Esophagus muscularis mucosa (tissue), 4 donors: ENCODE results near the gene SNX1. TPM values are rescaled to one million over a fixed set of nuclear protein-coding genes. Genes with fewer than 3 reads are reported as not detected.
A peak's percentile ranks its signal among the peaks of the same experiment; 100 is the strongest.

Source experiments
- DNase-seq: peaks from one replicate; pipeline ENCODE4 v3.0.0-alpha.2; 2017; ENCODE audit errors: extremely low spot score
- H3K27ac ChIP-seq, 4 donors: fragments of 200-600 bp; sonication (generic); replicated peaks in 1 of 4; 1 replicate in 3 of 4; 2 replicates in 1 of 4; pipeline ENCODE4 v1.5.1; 2016 to 2019; ENCODE audit warnings: mild to moderate bottlenecking in 1 of 4
- H3K27me3 ChIP-seq, 4 donors: fragments of 200-600 bp; sonication (generic); one replicate each; pipeline versions ENCODE4 v1.5.1 to v1.6.0; 2016 to 2019
- H3K36me3 ChIP-seq, 4 donors: fragments of 200-600 bp; sonication (generic); one replicate each; pipeline ENCODE4 v1.5.1; 2016 to 2019
- H3K4me1 ChIP-seq, 4 donors: fragments of 200-600 bp; sonication (generic); one replicate each; pipeline ENCODE4 v1.5.1; 2016 to 2019
- H3K4me3 ChIP-seq, 4 donors: fragments of 200-600 bp; sonication (generic); 1 replicate in 2 of 4; 2 replicates in 2 of 4; pipeline ENCODE4 v1.5.1; 2016 to 2019; ENCODE audit warnings: mild to moderate bottlenecking in 4 of 4, moderate library complexity in 1 of 4
- H3K9me3 ChIP-seq, 4 donors: fragments of 200-600 bp; sonication (generic); 1 replicate in 3 of 4; 2 replicates in 1 of 4; pipeline ENCODE4 v1.5.1; 2016 to 2019
- CTCF ChIP-seq, 3 experiments: fragments of 200-600 bp in 2 of 3; fragments of 450-650 bp in 1 of 3; sonication (generic) in 2 of 3; IDR thresholded peaks; one replicate each; pipeline ENCODE4 v1.5.1; 2017 to 2019; ENCODE audit warnings: antibody characterized with exemption in 3 of 3, mild to moderate bottlenecking in 2 of 3, moderate library complexity in 1 of 3
- EP300 ChIP-seq: sonication (generic); formaldehyde crosslinking; IDR thresholded peaks from one replicate; pipeline ENCODE4 v1.6.1; 2017; ENCODE audit warnings: antibody characterized with exemption
- POLR2A ChIP-seq: fragments of 450-650 bp; IDR thresholded peaks from one replicate; pipeline ENCODE4 v1.6.1; 2017; ENCODE audit warnings: antibody characterized with exemption, moderate library complexity, mild to moderate bottlenecking, low read depth
- POLR2AphosphoS5 ChIP-seq, 2 donors: sonication (generic); formaldehyde crosslinking; IDR thresholded peaks; one replicate each; pipeline ENCODE4 v1.6.1; 2017; ENCODE audit warnings: antibody characterized with exemption in 2 of 2
- WGBS: methylation state at CpG from one replicate; pipeline ENCODE4 v1.1.5; 2018; 5-methylcytosine and 5-hydroxymethylcytosine counted together
- intact Hi-C: fragments of 100-400 bp; cut with DNase I; formaldehyde crosslinking; loops from one replicate; pipeline ENCODE4 v1.15.1; 2023
- total RNA-seq, 4 donors: library from RNA; depleted of rRNA; stranded (reverse); fragments of >200 nt; gene quantifications; one replicate each; pipeline versions ENCODE4 v1.1.0 to v1.2.1, GENCODE V29; 2016

SNX1 gene
- total RNA-seq, 4 donors from 2014 or later: 79.4 to 93.0 (median 87.5) TPM

GRCh38 chr15:64092864-64093626, 2.7 kb upstream of the SNX1 start:
- H3K27ac ChIP-seq: peak overlapping the region; percentile 86 to 94 (median 90)
- TF ChIP-seq POLR2AphosphoS5 (IDR thresholded peaks at IDR 0.05) (no peak), POLR2A (no peak), EP300 (no peak), CTCF (IDR thresholded peaks at IDR 0.05) (no peak)
- H3K27me3 ChIP-seq: no peaks in the 10 kb centered on the region
- intact Hi-C loops: no loop called here
- H3K4me1 ChIP-seq: peaks cover 54 to 60% (median 57%) of the 10 kb centered on the region in 4 donors
- no peaks in the 10 kb centered on the region for H3K9me3 ChIP-seq
- 9% methylated on average over 17 of the region's 22 CpGs for WGBS
- peak overlapping the region; percentile 70 to 79 (median 74) for H3K4me3 ChIP-seq
- peaks cover 0 to 6% (median 6%) of the 10 kb centered on the region in 4 donors for H3K36me3 ChIP-seq
- DNase-seq: no peak

- intact Hi-C loops: no loop called here
- peak; percentile 55 for TF ChIP-seq POLR2A
- no peak for TF ChIP-seq CTCF (IDR thresholded peaks at IDR 0.05)
- peak; percentile 84 to 94 for TF ChIP-seq POLR2AphosphoS5 (IDR thresholded peaks at IDR 0.05)
Observed at GRCh38 chr15:64093627-64094417, 2.0 kb upstream of the SNX1 start, which contains the start of gene CIAO2A. CIAO2A (minus strand) TSS chr15:64093838; CDS start chr15:64093768, 70 bp downstream.

GRCh38 chr15:64095431-64095794, 369 bp upstream of the SNX1 start:
- 42% methylated on average over 4 of the region's 4 CpGs for WGBS
- H3K27ac ChIP-seq: peak overlapping the region; percentile 86 to 94 (median 90)
- peak overlapping the region; percentile 73 to 99 (median 87) for H3K4me3 ChIP-seq
- no peak for DNase-seq
- H3K4me1 ChIP-seq: peaks cover 68 to 82% (median 78%) of the 10 kb centered on the region in 4 donors
- no peaks in the 10 kb centered on the region for H3K9me3 ChIP-seq
- H3K36me3 ChIP-seq: no peaks in the 10 kb centered on the region
- intact Hi-C loops: no loop called here
- no peaks in the 10 kb centered on the region for H3K27me3 ChIP-seq
- TF ChIP-seq POLR2AphosphoS5 (IDR thresholded peaks at IDR 0.05) (no peak), POLR2A (no peak), CTCF (IDR thresholded peaks at IDR 0.05) (no peak), EP300 (no peak)

More at GRCh38 chr15:64093627-64094417, 2.0 kb upstream of the SNX1 start, which contains the start of gene CIAO2A:
- Histone ChIP-seq H3K4me3 (peak within 1 kb of the TSS; percentile 70 to 79 (median 74)), H3K27me3 (no peaks in the 10 kb centered on the region), H3K36me3 (peaks cover 0 to under 1% (median 0%) of the 10 kb centered on the region in 4 donors), H3K9me3 (no peaks in the 10 kb centered on the region), H3K27ac (peak within 1 kb of the TSS; percentile 86 to 94 (median 90)), H3K4me1 (peaks cover 62 to 68% (median 65%) of the 10 kb centered on the region in 4 donors)
- peak; percentile 98 for DNase-seq
- WGBS: under 1% methylated on average over 38 of the region's 41 CpGs

GRCh38 chr15:64096668-64097384, 1.0 kb downstream of the SNX1 start:
- Histone ChIP-seq H3K36me3 (no peaks in the 10 kb centered on the region), H3K4me1 (peaks cover 56 to 81% (median 77%) of the 10 kb centered on the region in 4 donors), H3K27ac (peak overlapping the region; percentile 86 to 94 (median 90)), H3K4me3 (peak overlapping the region; percentile 73 to 99 (median 87)), H3K27me3 (no peaks in the 10 kb centered on the region), H3K9me3 (no peaks in the 10 kb centered on the region)
- 3% methylated on average over 16 of the region's 16 CpGs for WGBS
- TF ChIP-seq CTCF (IDR thresholded peaks at IDR 0.05): peak in 1 of 3 experiments; percentile 2
- no peak for TF ChIP-seq POLR2A
- TF ChIP-seq EP300: no peak
- TF ChIP-seq POLR2AphosphoS5 (IDR thresholded peaks at IDR 0.05): no peak
- no peak for DNase-seq
- intact Hi-C loops: no loop called here
